ENCODE results near the gene ABLIM3. TPM values are rescaled to one million over a fixed set of nuclear protein-coding genes. Genes with fewer than 3 reads are reported as not detected.

ABLIM3 gene
- total RNA-seq, 1 experiment from 2014 or later = 14.3 TPM

DNA sequence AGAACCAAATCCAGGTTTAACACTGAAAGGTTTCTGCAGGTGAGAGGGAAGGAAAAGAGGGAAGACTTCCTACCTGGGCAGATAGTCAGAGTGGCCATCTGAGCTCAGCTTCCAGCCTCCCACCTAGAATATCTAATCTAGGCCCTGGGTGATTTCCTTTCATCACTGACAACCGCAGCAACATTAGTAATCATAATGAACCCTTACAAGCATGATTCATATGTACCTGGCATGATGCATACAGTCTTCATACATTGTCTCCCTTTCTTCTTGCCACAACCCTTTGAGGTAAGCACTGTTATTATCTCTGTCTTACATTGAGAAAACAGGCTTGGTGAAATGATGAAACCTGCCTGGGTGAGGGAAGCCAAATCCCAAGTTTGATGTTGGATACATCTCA is 143.9 kb downstream of the ABLIM3 start:
- no TSS peak for BruUV-seq (replicated peaks)
- no peaks in the 10 kb centered on the region for H3K36me3 ChIP-seq (ENCODE audit: control insufficient read depth in 1 of 2, insufficient read depth in 2 of 2, low read length in 2 of 2)
- H3K4me1 ChIP-seq (ENCODE audit: control insufficient read depth in 1 of 2, insufficient read depth in 2 of 2, low read length in 2 of 2) = no peaks in the 10 kb centered on the region
- TF ChIP-seq FOSL1 (IDR thresholded peaks at IDR 0.05; ENCODE audit: low read depth) (no peak), TCF7L2 (IDR thresholded peaks at IDR 0.05; ENCODE audit: borderline replicate concordance, extremely low read depth, insufficient read depth, insufficient read length) (no peak), ZNF274 (IDR thresholded peaks at IDR 0.05; ENCODE audit: low read depth, low read length) (no peak), ELF1 (IDR thresholded peaks at IDR 0.05; ENCODE audit: borderline replicate concordance, low read depth) (no peak), CBX3 (IDR thresholded peaks at IDR 0.05; ENCODE audit: low read depth) (no peak), EGR1 (IDR thresholded peaks at IDR 0.05; ENCODE audit: low read depth) (no peak), POLR2AphosphoS5 (IDR thresholded peaks at IDR 0.05; ENCODE audit: low read depth, low read length) (no peak), YY1 (IDR thresholded peaks at IDR 0.05; ENCODE audit: extremely low read depth, insufficient replicate concordance, low read depth, low read length) (no peak), CEBPB (IDR thresholded peaks at IDR 0.05; ENCODE audit: low read depth) (no peak), JUND (IDR thresholded peaks at IDR 0.05) (no peak), EZH2 (IDR thresholded peaks at IDR 0.05) (no peak)
- TF ChIP-seq, protein P1, sequence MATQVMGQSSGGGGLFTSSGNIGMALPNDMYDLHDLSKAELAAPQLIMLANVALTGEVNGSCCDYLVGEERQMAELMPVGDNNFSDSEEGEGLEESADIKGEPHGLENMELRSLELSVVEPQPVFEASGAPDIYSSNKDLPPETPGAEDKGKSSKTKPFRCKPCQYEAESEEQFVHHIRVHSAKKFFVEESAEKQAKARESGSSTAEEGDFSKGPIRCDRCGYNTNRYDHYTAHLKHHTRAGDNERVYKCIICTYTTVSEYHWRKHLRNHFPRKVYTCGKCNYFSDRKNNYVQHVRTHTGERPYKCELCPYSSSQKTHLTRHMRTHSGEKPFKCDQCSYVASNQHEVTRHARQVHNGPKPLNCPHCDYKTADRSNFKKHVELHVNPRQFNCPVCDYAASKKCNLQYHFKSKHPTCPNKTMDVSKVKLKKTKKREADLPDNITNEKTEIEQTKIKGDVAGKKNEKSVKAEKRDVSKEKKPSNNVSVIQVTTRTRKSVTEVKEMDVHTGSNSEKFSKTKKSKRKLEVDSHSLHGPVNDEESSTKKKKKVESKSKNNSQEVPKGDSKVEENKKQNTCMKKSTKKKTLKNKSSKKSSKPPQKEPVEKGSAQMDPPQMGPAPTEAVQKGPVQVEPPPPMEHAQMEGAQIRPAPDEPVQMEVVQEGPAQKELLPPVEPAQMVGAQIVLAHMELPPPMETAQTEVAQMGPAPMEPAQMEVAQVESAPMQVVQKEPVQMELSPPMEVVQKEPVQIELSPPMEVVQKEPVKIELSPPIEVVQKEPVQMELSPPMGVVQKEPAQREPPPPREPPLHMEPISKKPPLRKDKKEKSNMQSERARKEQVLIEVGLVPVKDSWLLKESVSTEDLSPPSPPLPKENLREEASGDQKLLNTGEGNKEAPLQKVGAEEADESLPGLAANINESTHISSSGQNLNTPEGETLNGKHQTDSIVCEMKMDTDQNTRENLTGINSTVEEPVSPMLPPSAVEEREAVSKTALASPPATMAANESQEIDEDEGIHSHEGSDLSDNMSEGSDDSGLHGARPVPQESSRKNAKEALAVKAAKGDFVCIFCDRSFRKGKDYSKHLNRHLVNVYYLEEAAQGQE (IDR thresholded peaks at IDR 0.05; ENCODE audit: low read depth) = no peak
- TF ChIP-seq, protein P2, sequence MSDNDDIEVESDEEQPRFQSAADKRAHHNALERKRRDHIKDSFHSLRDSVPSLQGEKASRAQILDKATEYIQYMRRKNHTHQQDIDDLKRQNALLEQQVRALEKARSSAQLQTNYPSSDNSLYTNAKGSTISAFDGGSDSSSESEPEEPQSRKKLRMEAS (IDR thresholded peaks at IDR 0.05) = no peak
- TF ChIP-seq, protein P3, sequence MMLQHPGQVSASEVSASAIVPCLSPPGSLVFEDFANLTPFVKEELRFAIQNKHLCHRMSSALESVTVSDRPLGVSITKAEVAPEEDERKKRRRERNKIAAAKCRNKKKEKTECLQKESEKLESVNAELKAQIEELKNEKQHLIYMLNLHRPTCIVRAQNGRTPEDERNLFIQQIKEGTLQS (IDR thresholded peaks at IDR 0.05) = no peak
- ChIA-PET RAD21 (ENCODE audit: low non-redundant PET in 1 of 2, low total read pairs in 2 of 2, uncharacterized antibody in 2 of 2, unreplicated experiment in 2 of 2) (no interaction called here), CTCF (no interaction called here), POLR2A (no interaction called here)
- no peaks in the 10 kb centered on the region for H4K20me1 ChIP-seq (ENCODE audit: insufficient read depth)
- ATAC-seq (no peak), DNase-seq (ENCODE audit: low read depth, low spot score) (no peak)
- no peak overlapping the region for H3K27ac ChIP-seq (ENCODE audit: low read depth, low read length)
- no peaks in the 10 kb centered on the region for H3K9me3 ChIP-seq (ENCODE audit: control insufficient read depth in 1 of 2, insufficient read depth in 1 of 2, low read depth in 1 of 2, low read length in 2 of 2)
- no peak overlapping the region for H3K9ac ChIP-seq (ENCODE audit: low read length)
- no peak overlapping the region for H3K4me2 ChIP-seq (ENCODE audit: low read length)
- H3K4me3 ChIP-seq (replicated peaks in 1 of 2; ENCODE audit: low read depth in 1 of 2, low read length in 2 of 2) = no peak overlapping the region
- H3K9me2 ChIP-seq (ENCODE audit: insufficient read depth) = no peaks in the 10 kb centered on the region
- H3K79me2 ChIP-seq (ENCODE audit: insufficient read depth, low read length) = no peaks in the 10 kb centered on the region
- H3K27me3 ChIP-seq (ENCODE audit: insufficient read depth, low read length) = no peaks in the 10 kb centered on the region
- intact Hi-C loops (cut with micrococcal nuclease) = no loop called here
- no peak overlapping the region for H2AFZ ChIP-seq (ENCODE audit: low read depth, low read length, poor library complexity, severe bottlenecking)

Measured in HCT116 (cell line).